ENCODE data around the gene PDHA1.

PDHA1 gene

GRCh38 chrX:19375546-19375945, 31.8 kb downstream of the PDHA1 start:
- no peak for DNase-seq (ENCODE audit: low read depth)

DNA sequence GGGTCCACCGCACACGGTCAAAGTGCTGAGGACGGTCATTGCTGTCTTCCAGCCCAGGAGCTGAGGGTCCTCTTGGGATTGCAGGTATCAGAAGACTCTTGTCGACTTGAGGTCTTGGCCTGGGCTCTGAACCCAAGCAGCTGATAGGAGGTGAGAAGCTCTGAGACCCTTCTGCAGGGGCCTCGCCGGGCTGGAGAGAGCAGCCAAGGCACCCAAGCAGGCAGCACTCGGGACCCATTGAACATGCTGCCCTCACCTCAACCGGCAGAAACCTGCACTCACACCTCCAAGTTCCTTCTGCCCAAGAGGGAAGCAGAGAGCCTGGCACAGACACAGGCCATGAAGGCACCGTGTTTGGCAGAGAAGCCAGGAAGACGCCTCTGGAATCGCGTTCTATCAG, 34.1 kb downstream of the PDHA1 start:
- DNase-seq (ENCODE audit: low read depth) = no peak

- no peak for DNase-seq (ENCODE audit: low read depth)
These were observed 37.6 kb downstream of the PDHA1 start for GRCh38 chrX:19381326-19381725.

DNA sequence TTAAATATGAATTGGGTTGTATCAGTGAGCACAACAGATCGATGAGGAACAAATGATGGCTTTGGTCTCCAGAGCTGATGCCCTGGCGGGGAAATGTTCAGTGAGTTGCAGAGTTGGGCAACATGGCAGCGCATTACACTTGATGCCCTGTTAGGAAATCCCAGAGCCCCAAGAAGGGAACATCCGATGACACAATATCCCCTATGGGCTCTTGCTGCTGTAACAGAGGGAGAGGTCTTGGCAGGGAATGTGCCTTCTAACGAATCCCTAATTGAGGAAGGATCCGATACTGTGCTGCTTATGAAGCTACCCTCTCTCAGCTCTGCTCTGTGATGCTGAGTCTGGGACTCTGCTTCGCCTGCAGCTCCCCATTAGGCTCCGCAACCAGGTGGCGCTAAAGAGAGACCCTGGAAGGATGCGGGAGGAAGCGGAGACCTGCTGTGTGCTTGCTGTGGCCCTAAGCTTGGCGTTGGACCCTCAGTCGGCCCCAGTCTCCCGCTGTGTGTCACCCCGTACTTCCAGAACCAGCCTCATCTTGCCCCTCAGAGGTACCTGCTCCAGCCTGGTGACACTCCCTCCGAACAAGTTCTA, 38.9 kb downstream of the PDHA1 start:
- peak; percentile 17 for DNase-seq (ENCODE audit: low read depth)

- DNase-seq (ENCODE audit: low read depth) = no peak
These were observed 43.0 kb downstream of the PDHA1 start for GRCh38 chrX:19386679-19387078.

DNA sequence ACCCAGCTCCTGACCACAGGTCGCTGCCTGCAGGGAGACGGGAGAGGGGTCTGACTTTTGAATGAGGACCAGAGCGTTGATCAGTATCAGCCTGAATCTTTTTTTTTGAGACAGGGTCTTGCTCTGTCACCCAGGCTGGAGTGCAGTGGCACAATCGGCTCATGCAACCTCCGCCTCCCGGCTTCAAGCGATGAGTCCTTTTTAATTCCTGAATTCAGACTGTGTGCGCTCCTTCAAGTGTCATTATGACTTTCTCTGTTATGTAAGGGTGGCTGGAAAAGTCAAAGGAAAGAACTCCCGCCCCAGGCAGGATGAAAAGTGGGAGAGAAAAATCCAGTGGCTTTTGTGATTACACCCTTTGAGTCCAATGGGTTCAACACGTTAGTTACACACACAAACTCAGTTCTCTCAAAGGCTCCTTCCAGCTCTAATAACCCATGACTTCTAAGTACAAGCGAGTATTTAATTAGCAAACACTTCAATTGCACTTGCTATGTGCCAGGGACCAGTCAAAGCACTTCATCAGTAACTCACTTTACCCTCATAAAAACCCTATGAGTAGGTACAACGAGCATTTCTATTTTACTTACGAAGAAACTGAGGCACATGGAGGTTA, 44.4 kb downstream of the PDHA1 start:
- no peak for DNase-seq (ENCODE audit: low read depth)

GRCh38 chrX:19388741-19389140, 45.0 kb downstream of the PDHA1 start:
- no peak for DNase-seq (ENCODE audit: low read depth)

DNA sequence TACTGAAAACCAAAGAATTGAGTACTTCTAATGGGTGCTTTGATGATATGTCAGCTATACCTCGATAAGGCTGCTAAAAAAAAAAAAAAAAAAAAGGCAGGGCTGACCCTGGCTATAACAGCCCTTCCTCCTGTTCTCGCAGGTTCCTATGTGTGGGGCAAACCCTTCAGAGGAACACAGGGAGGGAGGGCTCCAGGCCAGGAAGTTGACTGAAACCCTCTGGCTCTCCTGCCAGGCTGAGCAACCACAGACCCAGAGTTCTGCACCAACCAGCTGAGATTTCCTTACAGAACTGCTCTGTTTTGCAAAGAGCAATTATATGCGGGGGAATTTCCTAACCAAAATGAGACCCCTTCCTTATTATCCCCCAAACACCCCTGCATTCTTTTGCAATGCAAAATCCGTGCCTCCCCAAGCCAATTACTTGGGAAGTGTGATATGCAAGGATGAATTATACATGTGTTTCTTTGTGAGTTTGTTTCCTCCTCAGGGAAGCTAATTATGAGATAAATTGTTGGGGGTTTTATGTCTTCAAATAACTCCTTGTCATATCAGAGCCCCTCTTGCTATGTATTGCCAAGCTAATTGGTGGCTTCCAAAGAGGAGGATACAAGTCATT, 45.6 kb downstream of the PDHA1 start:
- DNase-seq (ENCODE audit: low read depth) = no peak

GRCh38 chrX:19392078-19392477, 48.4 kb downstream of the PDHA1 start:
- no peak for DNase-seq (ENCODE audit: low read depth)

DNA sequence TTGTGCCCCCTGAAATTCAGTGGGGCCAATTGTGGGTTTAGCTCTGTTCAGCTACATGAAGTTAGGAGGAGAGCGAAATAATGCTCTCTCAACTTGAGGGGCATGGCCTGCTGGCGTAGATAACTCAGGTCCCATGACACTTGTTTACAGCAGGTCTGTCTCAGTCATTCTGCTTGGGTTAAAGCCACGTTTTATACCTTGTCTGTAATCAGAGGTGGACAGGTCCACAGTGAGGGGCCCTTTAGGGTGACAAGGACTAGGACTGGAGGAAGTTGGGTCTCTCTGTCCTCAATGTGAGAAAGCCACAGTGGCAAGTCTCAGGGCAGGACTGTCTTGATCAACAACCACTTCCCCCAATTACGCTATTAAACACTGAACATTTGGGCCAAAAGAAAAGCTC, 49.0 kb downstream of the PDHA1 start:
- DNase-seq (ENCODE audit: low read depth) = no peak

- DNase-seq (ENCODE audit: low read depth) = no peak
These were observed 60.0 kb downstream of the PDHA1 start for GRCh38 chrX:19403696-19404095.

DNA sequence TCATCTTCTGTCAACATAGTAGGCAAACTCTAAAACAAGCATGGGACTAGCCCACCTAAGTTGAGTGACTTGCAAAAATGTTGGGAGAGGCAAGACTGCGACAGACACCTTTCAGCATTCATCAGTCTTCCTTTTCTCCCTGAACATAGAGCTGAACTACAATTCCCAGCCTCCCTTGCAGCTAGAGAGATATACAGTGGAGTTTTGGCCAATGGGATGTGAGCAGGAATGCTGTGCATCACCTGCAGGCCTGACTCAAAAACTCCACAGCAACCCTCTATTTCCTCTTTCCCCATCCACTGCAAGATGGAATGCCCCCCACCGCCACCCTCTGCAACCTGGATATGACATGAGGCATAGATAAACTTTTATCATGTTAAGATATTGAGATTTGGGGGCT, 66.5 kb downstream of the PDHA1 start:
- no peak for DNase-seq (ENCODE audit: low read depth)
